Inferior parietal cortex (tissue), 1 donor: ENCODE results near the gene CSPG5.

ENCODE experiments used
- DNase-seq: peaks from one replicate; pipeline ENCODE4 v3.0.0-alpha.2; 2016; ENCODE audit errors: extremely low spot score

The CSPG5 gene

GRCh38 chr3:47536967-47537366 is 41.7 kb downstream of the CSPG5 start:
- DNase-seq: no peak

GRCh38 chr3:47536221-47536891 is 42.3 kb downstream of the CSPG5 start:
- DNase-seq: no peak

- DNase-seq: no peak
These were observed 44.6 kb downstream of the CSPG5 start for GRCh38 chr3:47533996-47534454.

DNA sequence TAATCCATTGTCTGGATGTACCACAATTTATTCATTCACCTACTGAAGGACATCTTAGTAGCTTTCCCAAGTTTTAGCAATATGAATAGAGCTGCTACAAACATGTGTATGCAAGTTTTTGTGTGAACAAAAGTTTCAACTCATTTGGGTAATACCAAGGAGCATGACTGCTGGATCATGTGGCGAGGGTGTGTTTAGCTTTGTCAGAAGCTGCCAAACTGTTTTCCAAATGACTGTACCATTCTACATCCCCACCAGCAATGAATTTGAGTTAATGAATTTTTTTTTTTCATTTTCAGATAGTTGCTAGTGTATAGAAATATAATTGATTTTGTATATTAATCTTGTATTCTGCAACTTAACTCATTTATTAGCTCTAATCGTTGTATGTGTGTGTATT is 45.2 kb downstream of the CSPG5 start:
- DNase-seq: no peak

GRCh38 chr3:47527952-47528725 is 50.5 kb downstream of the CSPG5 start:
- no peak for DNase-seq

DNA sequence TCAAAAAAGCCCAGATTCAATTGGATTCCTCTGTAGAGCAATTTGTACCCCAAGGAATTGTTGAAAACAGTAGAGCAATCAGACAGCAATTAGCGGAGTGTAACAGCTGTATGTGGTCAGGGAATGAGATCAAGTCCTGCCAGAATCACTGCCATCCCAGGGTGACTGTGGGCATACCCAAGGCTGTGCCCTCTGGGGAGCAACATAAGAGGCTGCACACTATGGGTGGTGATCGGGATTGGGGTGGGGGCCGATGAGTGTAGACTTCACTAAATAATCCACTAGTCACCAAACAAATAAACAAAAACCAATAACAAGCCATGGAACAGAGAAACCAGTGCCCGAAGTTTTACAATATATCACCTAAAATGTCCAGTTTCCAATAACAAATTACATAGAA is 53.0 kb downstream of the CSPG5 start:
- DNase-seq: no peak

DNA sequence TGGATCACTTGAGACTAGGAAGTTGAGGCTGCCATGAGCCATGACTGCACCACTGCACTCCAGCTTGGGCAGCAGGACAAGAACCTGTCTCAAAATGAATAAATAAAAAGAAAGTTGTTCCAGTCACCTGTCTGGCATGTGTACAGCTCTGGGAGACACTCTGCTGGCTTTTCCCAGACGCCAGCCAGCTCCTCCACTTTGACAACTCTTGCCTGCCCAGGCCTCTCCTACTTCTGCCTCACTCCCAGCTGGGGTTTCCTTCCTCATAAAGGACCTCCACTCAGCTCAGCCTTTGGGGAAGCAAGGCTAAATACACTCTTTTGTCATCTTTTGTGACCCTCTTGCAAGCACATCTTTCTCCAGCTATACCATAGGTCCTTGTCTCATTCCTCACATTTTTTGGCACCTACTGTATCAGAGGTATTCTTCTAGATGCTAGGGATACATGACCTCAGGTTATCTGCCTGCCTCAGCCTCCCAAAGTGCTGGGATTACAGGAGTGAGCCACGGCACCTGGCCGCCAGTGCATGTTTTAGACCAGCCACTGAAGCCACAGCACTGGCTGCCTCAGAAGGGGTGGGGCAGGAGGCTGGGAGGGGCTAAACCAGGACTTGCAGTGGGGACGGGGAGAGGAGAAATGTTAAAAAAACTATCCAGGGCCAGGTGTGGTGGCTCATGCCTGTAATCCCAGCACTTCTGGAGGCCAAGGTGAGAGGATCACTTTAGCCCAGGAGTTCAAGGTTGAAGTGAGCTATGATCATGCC is 55.2 kb downstream of the CSPG5 start:
- no peak for DNase-seq

GRCh38 chr3:47522082-47522987 is 56.3 kb downstream of the CSPG5 start:
- DNase-seq: peak; percentile 90

- DNase-seq: no peak
These were observed 57.9 kb downstream of the CSPG5 start for GRCh38 chr3:47520756-47521155.

DNA sequence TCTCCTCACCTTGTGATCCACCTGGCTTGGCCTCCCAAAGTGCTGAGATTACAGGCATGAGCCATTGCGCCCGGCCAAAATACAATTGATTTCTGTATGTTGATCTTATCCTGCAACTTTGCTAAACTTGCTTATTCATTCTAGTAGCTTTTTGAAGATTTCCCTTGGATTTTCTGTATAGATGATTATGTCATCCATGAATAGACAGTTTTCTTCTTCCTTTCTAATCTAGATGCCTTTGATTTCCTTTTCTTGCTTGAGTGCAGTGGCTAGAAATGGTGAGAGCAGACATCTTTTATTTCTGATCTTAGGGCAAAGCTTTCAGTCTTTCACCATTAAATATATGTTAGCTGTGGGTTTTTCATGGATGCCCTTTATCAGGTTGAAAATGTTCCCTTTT is 60.7 kb downstream of the CSPG5 start:
- DNase-seq: no peak

GRCh38 chr3:47515864-47516319 is 62.8 kb downstream of the CSPG5 start:
- DNase-seq: no peak

DNA sequence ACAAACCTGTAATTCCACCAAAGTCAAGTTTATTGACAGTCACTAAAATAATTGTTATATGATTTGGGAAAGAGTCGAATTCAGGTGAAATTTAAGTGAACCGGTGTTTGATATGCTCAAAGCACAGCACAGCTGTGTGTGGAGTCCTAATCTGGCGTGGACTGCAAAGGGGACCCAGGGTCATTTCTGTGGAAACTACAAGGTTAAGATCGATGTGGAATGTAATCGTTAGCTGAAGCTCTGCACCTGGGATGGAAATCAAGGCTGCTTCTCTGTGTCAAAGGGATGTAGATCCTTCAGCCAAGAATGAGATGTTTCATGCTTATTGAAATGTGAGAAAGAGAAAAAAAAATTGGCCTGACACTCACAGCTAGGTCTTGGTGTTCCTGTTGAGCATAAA is 63.6 kb downstream of the CSPG5 start:
- DNase-seq: no peak

DNA sequence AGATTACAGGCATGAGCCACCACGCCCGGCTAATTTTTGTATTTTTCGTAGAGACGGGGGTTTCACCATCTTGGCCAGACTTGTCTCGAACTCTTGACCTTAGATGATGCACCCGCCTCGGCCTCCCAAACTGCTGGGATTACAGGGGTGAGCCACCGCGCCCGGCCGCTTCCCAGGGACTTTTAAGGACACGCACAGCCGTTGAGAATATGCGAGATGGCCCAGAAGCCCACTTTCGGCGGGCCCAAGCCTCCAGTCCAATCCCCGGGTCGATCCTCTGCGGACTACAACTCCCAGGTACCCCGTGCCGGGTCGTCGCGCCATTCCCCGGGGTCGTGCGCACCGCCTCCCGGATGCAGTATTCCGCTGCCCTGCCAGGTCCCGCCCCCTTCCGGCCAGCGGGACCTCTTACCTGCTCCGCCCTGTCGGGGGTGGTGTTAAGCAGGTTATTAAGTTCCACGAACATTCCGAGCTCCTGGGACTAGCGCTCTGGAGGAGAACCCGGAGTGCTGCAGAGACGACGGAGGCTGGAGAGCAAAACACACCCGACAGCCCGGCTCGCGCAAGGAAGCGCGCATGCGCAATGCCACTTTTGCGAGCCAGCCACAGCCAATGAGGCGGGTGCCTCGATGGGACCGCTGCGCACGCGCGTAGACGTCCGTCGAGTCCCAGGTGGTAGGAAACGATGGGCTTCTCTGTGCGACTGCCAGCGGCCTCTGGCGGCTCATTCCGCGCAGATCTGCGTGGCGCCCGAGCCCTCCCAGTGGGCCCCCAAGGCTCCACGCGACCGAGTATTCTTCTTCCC is 65.3 kb downstream of the CSPG5 start, which contains the start of gene ELP6:
Gene ELP6 (minus strand): TSS at position 588 of the 805 bp plus-strand sequence. CDS start 122 bp downstream, at position 466.
- DNase-seq: peak; percentile 96

DNA sequence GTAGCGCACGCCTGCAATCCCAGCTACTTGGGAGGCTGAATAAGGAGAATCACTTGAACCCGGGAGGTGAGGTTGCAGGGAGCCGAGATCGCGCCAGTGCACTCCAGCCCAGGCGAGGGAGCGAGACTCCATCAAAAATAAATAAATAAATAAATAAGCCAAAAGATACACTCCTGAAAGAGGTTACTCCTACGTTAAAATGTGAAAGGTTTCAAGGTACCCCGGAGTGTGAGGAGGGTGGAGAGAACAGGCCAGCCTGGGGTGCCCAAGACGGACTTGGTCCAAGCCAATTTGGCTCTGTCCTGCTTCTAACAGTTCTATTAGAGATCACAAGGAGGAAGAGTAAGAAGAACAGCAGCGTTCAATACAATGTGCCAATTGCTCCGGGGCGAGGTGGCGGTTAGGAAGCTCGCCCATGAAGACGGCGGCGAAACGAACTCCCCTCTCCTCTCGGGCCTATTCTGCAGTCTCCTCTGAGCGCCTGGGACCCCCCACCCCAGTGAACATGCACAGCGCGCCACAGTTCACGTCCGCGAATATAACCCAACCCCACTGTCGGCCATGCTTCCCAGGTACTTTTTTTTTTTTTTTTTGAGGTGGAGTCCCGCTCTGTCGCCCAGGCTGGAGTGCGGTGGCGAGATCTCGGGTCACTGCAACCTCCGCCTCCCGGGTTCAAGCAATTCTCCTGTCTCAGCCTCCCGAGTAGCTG is 66.1 kb downstream of the CSPG5 start:
- DNase-seq: no peak
